HCT116 (cell line): ENCODE results near the gene FAM43B. TPM values are rescaled to one million over a fixed set of nuclear protein-coding genes. Genes with fewer than 3 reads are reported as not detected.
A peak's percentile ranks its signal among the peaks of the same experiment; 100 is the strongest.

Source experiments
- ATAC-seq: fragments of 200-7000 bp; cut with Tn5 transposase; 2 replicates; pipeline ENCODE4 v1.9.1; 2020; ENCODE audit warnings: mild to moderate bottlenecking, moderate library complexity
- BruUV-seq: library from RNA; stranded (reverse); fragments of 400-500 nt; replicated peaks from 2 replicates; lab custom pipeline; 2021; lab: Mats Ljungman, UMichigan
- CTCF ChIA-PET: fragments of 300-600 bp; sonication (Branson Sonifier 250); formaldehyde crosslinking; loops from one replicate; lab custom pipeline; 2021; ENCODE audit warnings: antibody characterized with exemption; lab: Charles Lee
- POLR2A ChIA-PET: fragments of 300-600, 350-600 bp; sonication (Branson Sonifier 250); formaldehyde crosslinking; loops from one replicate; lab custom pipeline; 2021; ENCODE audit warnings: antibody characterized with exemption; lab: Charles Lee
- RAD21 ChIA-PET, 2 experiments: fragments of 300-600 bp; sonication (Branson Sonifier 250); formaldehyde crosslinking; loops; one replicate each; lab custom pipeline; 2023; ENCODE audit warnings: low total read pairs in 2 of 2; ENCODE audit not compliant: uncharacterized antibody in 2 of 2, unreplicated experiment in 2 of 2, low non-redundant PET in 1 of 2; lab: Charles Lee
- DNase-seq: peaks from one replicate; pipeline ENCODE4 v3.0.0-alpha.2; 2010; ENCODE audit warnings: low read depth, low spot score
- H2AFZ ChIP-seq: fragments of 200-600 bp; shearing (Covaris generic), sonication (generic); 2 replicates; pipeline ENCODE4 v1.6.1; 2017; ENCODE audit warnings: low read depth, mixed run types, mixed read lengths, antibody characterized with exemption, low read length; ENCODE audit not compliant: poor library complexity, severe bottlenecking
- H3K27ac ChIP-seq: 2 replicates; pipeline ENCODE4 v1.5.1; 2012; ENCODE audit warnings: low read depth, low read length
- H3K27me3 ChIP-seq: fragments of 200-600 bp; sonication (generic); 2 replicates; pipeline ENCODE4 v1.6.1; 2016; ENCODE audit warnings: mixed run types, low read length, mixed read lengths; ENCODE audit not compliant: insufficient read depth
- H3K36me3 ChIP-seq, 2 experiments: fragments of 200-500 bp in 1 of 2; fragments of 200-600 bp in 1 of 2; sonication (Bioruptor generic) in 1 of 2; sonication (generic) in 1 of 2; 2 replicates each; pipeline versions ENCODE4 v1.5.1 to v1.6.1; 2014 to 2016; ENCODE audit warnings: low read length in 2 of 2, inconsistent platforms in 1 of 2, mixed read lengths in 1 of 2, mixed run types in 1 of 2; ENCODE audit not compliant: insufficient read depth in 2 of 2, control insufficient read depth in 1 of 2
- H3K4me1 ChIP-seq, 2 experiments: fragments of 200-600 bp in 1 of 2; sonication (generic) in 1 of 2; 2 replicates each; pipeline versions ENCODE4 v1.5.1 to v1.6.1; 2012 to 2017; ENCODE audit warnings: low read length in 2 of 2, inconsistent platforms in 1 of 2, mild to moderate bottlenecking in 1 of 2, mixed read lengths in 1 of 2, mixed run types in 1 of 2, moderate library complexity in 1 of 2; ENCODE audit not compliant: insufficient read depth in 2 of 2, control insufficient read depth in 1 of 2
- H3K4me2 ChIP-seq: fragments of 200-600 bp; sonication (generic); 2 replicates; pipeline ENCODE4 v1.6.1; 2017; ENCODE audit warnings: mixed run types, low read length, mixed read lengths
- H3K4me3 ChIP-seq, 2 experiments: fragments of 200-600 bp in 1 of 2; sonication (generic) in 1 of 2; replicated peaks in 1 of 2; 2 replicates each; pipeline ENCODE4 v1.5.1; 2011 to 2016; ENCODE audit warnings: low read length in 2 of 2, control low read depth in 1 of 2, low read depth in 1 of 2, mild to moderate bottlenecking in 1 of 2, mixed read lengths in 1 of 2, mixed run types in 1 of 2
- H3K79me2 ChIP-seq: fragments of 200-600 bp; sonication (generic); 2 replicates; pipeline ENCODE4 v1.6.1; 2017; ENCODE audit warnings: mild to moderate bottlenecking, mixed run types, low read length, moderate library complexity, mixed read lengths; ENCODE audit not compliant: insufficient read depth
- H3K9ac ChIP-seq: fragments of 200-600 bp; sonication (generic); 2 replicates; pipeline ENCODE4 v1.6.1; 2016; ENCODE audit warnings: low read length, mixed read lengths
- H3K9me2 ChIP-seq: fragments of 200-600 bp; sonication (generic), shearing (Covaris generic); 2 replicates; pipeline ENCODE4 v1.6.1; 2017; ENCODE audit warnings: mixed run types, mild to moderate bottlenecking, moderate library complexity; ENCODE audit not compliant: insufficient read depth
- H3K9me3 ChIP-seq, 2 experiments: fragments of 200-500 bp in 1 of 2; fragments of 200-600 bp in 1 of 2; sonication (Bioruptor generic) in 1 of 2; sonication (generic) in 1 of 2; 2 replicates each; pipeline ENCODE4 v1.6.1; 2014 to 2017; ENCODE audit warnings: low read length in 2 of 2, mixed read lengths in 2 of 2, inconsistent platforms in 1 of 2, low read depth in 1 of 2, mild to moderate bottlenecking in 1 of 2, mixed run types in 1 of 2, moderate library complexity in 1 of 2; ENCODE audit not compliant: control insufficient read depth in 1 of 2, insufficient read depth in 1 of 2
- H4K20me1 ChIP-seq: fragments of 200-600 bp; sonication (generic), shearing (Covaris generic); 2 replicates; pipeline ENCODE4 v1.6.1; 2017; ENCODE audit warnings: mixed run types, mild to moderate bottlenecking, moderate library complexity; ENCODE audit not compliant: insufficient read depth
- CBX3 ChIP-seq: IDR thresholded peaks from 2 replicates; pipeline ENCODE4 v1.6.1; 2012; ENCODE audit warnings: low read depth
- CEBPB ChIP-seq: IDR thresholded peaks from 2 replicates; pipeline ENCODE4 v1.6.1; 2012; ENCODE audit warnings: low read depth
- EGR1 ChIP-seq: IDR thresholded peaks from 2 replicates; pipeline ENCODE4 v1.6.1; 2012; ENCODE audit warnings: low read depth
- ELF1 ChIP-seq: IDR thresholded peaks from 2 replicates; pipeline ENCODE4 v1.6.1; 2012; ENCODE audit warnings: low read depth, borderline replicate concordance
- EZH2 ChIP-seq: fragments of 200-600 bp; sonication (generic); IDR thresholded peaks from 2 replicates; pipeline ENCODE4 v1.6.1; 2017; ENCODE audit warnings: antibody characterized with exemption, mixed run types
- EZH2phosphoT487 ChIP-seq: fragments of 200-600 bp; IDR thresholded peaks from 2 replicates; pipeline ENCODE4 v1.6.1; 2018; ENCODE audit warnings: antibody characterized with exemption, borderline replicate concordance
- FOSL1 ChIP-seq: IDR thresholded peaks from 2 replicates; pipeline ENCODE4 v1.6.1; 2012; ENCODE audit warnings: low read depth
- POLR2A ChIP-seq: IDR thresholded peaks from 2 replicates; pipeline ENCODE4 v1.7.0; 2011; ENCODE audit warnings: borderline replicate concordance; ENCODE audit not compliant: insufficient read depth, insufficient read length; ENCODE audit errors: extremely low read depth
- RAD21 ChIP-seq: IDR thresholded peaks from 2 replicates; pipeline ENCODE4 v1.6.1; 2012; ENCODE audit warnings: low read depth, mild to moderate bottlenecking
- SIN3A ChIP-seq: IDR thresholded peaks from 2 replicates; pipeline ENCODE4 v1.6.1; 2012; ENCODE audit warnings: low read depth
- SP1 ChIP-seq: IDR thresholded peaks from 2 replicates; pipeline ENCODE4 v1.6.1; 2012; ENCODE audit warnings: low read depth
- SRF ChIP-seq: IDR thresholded peaks from 2 replicates; pipeline ENCODE4 v1.6.1; 2012; ENCODE audit warnings: low read depth
- TCF7L2 ChIP-seq: IDR thresholded peaks from 2 replicates; pipeline ENCODE4 v1.7.0; 2011; ENCODE audit warnings: borderline replicate concordance, inconsistent platforms; ENCODE audit not compliant: insufficient read depth, insufficient read length; ENCODE audit errors: extremely low read depth
- YY1 ChIP-seq: IDR thresholded peaks from 2 replicates; pipeline ENCODE4 v1.6.1; 2011; ENCODE audit warnings: low read length, low read depth, moderate library complexity, mild to moderate bottlenecking; ENCODE audit not compliant: insufficient replicate concordance; ENCODE audit errors: extremely low read depth
- ZFX ChIP-seq: fragments of 450-650 bp; IDR thresholded peaks from 2 replicates; pipeline ENCODE4 v1.6.1; 2017
- ZNF274 ChIP-seq: fragments of 200-500 bp; sonication (Bioruptor generic); IDR thresholded peaks from 2 replicates; pipeline ENCODE4 v1.6.1; 2014; ENCODE audit warnings: mild to moderate bottlenecking, low read depth, low read length, inconsistent platforms
- intact Hi-C: fragments of 100-400 bp; cut with micrococcal nuclease; formaldehyde crosslinking; loops from 2 replicates; pipeline ENCODE4 v1.10.0; 2022
- total RNA-seq: library from RNA; stranded (reverse); gene quantifications from one replicate; pipeline ENCODE4 v1.2.1, GENCODE V29; 2021; ENCODE audit not compliant: unreplicated experiment
- TF ChIP-seq, protein P1 (sequence below): IDR thresholded peaks from 2 replicates; pipeline ENCODE4 v1.6.1; 2012; ENCODE audit warnings: low read depth
- TF ChIP-seq, protein P2 (sequence below): IDR thresholded peaks from 2 replicates; pipeline ENCODE4 v1.6.1; 2012
- TF ChIP-seq, protein P3 (sequence below): IDR thresholded peaks from 2 replicates; pipeline ENCODE4 v1.6.1; 2012
- TF ChIP-seq, protein P4 (sequence below): IDR thresholded peaks from 2 replicates; pipeline ENCODE4 v1.6.1; 2011; ENCODE audit warnings: mild to moderate bottlenecking, low read length, moderate library complexity; ENCODE audit not compliant: insufficient replicate concordance; ENCODE audit errors: extremely low read depth

FAM43B gene
- total RNA-seq, 1 experiment from 2014 or later: not detected

DNA sequence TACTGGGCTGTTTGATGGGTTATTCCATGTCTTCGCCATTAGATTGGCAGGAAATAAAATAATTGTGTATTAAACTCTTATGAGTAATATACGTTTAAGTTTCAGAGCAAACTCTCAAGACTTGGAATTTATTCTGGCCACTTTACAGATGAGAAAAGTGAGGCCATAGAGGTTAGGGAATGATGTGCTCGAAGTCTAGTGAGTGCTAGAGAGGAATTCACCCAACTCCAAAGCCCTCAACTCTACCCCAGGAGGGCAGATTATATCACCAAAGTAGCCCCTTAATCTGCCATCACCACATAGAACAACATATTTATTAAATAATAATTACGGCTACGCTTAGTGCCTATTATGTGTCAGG is 44.0 kb upstream of the FAM43B start:
- Histone ChIP-seq H3K9me3 (no peaks in the 10 kb centered on the region), H3K4me1 (peaks cover 13 to 20% of the 10 kb centered on the region in 2 experiments), H3K9ac (peak overlapping the region; percentile 92), H3K4me2 (peak overlapping the region; percentile 96), H4K20me1 (no peaks in the 10 kb centered on the region), H3K4me3 (peak overlapping the region; percentile 97 to 100), H3K9me2 (no peaks in the 10 kb centered on the region), H2AFZ (no peak overlapping the region), H3K27ac (no peak overlapping the region; the same call in 1 of the 2 replicates), H3K36me3 (peaks cover 5 to 16% of the 10 kb centered on the region in 2 experiments; a peak in 3 of 4 replicates), H3K27me3 (no peaks in the 10 kb centered on the region), H3K79me2 (peaks cover 45% of the 10 kb centered on the region)
- RAD21 ChIA-PET: no interaction called here
- no peak for ATAC-seq
- TF ChIP-seq CEBPB (no peak), RAD21 (no peak), ELF1 (no peak), EZH2phosphoT487 (no peak), CBX3 (no peak), FOSL1 (no peak), SP1 (no peak), EZH2 (no peak), YY1 (no peak), ZFX (no peak), SIN3A (no peak), POLR2A (no peak), EGR1 (no peak), TCF7L2 (no peak), ZNF274 (no peak), SRF (no peak)
- TF ChIP-seq, protein P1, sequence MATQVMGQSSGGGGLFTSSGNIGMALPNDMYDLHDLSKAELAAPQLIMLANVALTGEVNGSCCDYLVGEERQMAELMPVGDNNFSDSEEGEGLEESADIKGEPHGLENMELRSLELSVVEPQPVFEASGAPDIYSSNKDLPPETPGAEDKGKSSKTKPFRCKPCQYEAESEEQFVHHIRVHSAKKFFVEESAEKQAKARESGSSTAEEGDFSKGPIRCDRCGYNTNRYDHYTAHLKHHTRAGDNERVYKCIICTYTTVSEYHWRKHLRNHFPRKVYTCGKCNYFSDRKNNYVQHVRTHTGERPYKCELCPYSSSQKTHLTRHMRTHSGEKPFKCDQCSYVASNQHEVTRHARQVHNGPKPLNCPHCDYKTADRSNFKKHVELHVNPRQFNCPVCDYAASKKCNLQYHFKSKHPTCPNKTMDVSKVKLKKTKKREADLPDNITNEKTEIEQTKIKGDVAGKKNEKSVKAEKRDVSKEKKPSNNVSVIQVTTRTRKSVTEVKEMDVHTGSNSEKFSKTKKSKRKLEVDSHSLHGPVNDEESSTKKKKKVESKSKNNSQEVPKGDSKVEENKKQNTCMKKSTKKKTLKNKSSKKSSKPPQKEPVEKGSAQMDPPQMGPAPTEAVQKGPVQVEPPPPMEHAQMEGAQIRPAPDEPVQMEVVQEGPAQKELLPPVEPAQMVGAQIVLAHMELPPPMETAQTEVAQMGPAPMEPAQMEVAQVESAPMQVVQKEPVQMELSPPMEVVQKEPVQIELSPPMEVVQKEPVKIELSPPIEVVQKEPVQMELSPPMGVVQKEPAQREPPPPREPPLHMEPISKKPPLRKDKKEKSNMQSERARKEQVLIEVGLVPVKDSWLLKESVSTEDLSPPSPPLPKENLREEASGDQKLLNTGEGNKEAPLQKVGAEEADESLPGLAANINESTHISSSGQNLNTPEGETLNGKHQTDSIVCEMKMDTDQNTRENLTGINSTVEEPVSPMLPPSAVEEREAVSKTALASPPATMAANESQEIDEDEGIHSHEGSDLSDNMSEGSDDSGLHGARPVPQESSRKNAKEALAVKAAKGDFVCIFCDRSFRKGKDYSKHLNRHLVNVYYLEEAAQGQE: no peak
- TF ChIP-seq, protein P2, sequence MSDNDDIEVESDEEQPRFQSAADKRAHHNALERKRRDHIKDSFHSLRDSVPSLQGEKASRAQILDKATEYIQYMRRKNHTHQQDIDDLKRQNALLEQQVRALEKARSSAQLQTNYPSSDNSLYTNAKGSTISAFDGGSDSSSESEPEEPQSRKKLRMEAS: no peak
- TF ChIP-seq, protein P3, sequence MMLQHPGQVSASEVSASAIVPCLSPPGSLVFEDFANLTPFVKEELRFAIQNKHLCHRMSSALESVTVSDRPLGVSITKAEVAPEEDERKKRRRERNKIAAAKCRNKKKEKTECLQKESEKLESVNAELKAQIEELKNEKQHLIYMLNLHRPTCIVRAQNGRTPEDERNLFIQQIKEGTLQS: no peak
- TF ChIP-seq, protein P4, sequence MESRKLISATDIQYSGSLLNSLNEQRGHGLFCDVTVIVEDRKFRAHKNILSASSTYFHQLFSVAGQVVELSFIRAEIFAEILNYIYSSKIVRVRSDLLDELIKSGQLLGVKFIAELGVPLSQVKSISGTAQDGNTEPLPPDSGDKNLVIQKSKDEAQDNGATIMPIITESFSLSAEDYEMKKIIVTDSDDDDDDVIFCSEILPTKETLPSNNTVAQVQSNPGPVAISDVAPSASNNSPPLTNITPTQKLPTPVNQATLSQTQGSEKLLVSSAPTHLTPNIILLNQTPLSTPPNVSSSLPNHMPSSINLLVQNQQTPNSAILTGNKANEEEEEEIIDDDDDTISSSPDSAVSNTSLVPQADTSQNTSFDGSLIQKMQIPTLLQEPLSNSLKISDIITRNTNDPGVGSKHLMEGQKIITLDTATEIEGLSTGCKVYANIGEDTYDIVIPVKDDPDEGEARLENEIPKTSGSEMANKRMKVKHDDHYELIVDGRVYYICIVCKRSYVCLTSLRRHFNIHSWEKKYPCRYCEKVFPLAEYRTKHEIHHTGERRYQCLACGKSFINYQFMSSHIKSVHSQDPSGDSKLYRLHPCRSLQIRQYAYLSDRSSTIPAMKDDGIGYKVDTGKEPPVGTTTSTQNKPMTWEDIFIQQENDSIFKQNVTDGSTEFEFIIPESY: no peak
- CTCF ChIA-PET: interaction anchor here (1.1 to 1.7 kb wide), 2 partner anchors 13 to 126 kb away, joined by 3 to 4 read pairs; no protein-coding TSS in a partner anchor
- POLR2A ChIA-PET: no interaction called here
- intact Hi-C loops: no loop called here
- DNase-seq: no peak
- TSS peak; percentile 91 for BruUV-seq
